Measurements from ENCODE around the gene WWC1.

DNA sequence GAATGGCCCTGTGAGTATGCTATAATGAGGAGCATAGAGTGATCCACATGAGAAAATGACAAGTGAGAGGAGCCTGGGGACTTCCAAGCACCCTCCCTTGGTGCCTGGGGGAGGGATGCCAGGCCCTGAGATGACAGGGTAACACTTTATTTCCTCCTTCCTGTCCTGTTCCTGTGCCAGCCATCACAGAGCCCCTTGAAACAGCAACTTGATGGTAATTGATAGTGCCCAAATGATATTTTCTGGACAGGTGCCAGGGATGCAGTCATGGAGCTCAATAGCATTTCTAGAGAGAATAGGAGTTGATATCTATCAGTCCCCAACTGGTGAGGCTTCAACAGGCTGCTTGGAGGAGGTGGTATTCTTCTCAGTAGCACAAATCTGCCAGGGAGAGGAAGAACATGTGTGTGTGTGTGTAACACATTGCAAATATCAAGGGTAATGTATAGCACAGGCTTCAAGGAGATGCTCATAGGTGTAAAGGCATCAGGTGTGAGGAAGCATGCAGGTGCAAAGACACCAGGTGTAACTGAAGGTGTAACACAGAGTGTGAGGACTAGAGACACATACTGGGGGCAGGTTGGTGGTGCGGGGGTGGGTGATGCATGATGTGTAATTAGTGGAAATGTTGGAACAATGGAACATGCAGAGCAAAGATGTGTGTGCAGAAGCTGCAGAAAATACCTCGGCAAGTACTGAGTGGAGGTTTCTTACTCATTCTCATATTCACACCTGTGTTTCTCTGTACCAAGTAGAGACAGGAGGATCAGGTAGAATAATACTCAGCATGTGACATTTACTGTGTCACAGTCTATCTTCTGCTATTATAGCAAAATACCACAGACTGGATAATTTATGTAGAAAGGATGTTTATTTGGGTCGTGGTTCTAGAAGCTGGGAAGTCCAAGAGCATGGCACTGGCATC lies 18.1 kb upstream of the WWC1 start:
- TF ChIP-seq CTCF (conservative IDR thresholded peaks at IDR 0.05; ENCODE audit: low read length) (no peak), EZH2phosphoT487 (IDR thresholded peaks at IDR 0.05; ENCODE audit: borderline replicate concordance, low read depth, low read length) (no peak)
